HG03025 (cell line): Measurements from ENCODE around the gene KRT77.
"Not testable (repeated sequence)": the region's sequence is repeated elsewhere in the genome, so short reads cannot be mapped to it uniquely, and the experiment has no call there.

Experiments
- ATAC-seq: cut with Tn5 transposase; IDR thresholded peaks from one replicate; pipeline ENCODE4 v1.9.1; 2021; ENCODE audit warnings: mild to moderate bottlenecking, moderate library complexity; ENCODE audit not compliant: unreplicated experiment, low FRiP score

Gene KRT77

DNA sequence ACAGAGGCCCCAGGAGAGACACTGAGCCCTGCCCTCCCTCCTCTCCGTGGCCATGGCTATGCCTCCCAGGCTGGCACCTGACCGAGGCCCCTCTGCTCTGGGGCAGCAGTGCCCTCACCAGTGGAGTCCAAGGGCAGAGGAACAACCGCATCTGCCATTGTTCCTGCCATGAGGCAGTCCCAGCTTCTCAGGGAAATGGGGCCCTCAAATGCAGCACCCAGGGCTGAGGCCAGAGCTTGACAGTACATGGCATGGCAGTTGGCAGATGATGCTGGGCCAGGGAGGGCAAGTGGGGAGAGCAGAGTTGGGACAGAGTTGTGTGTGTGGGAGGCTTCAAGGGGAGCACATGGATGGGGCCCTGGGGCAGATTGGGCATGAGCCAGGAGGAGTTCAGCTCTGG, 21.1 kb upstream of the KRT77 start:
- ATAC-seq, result no peak

- no peak for ATAC-seq
Observed at GRCh38 chr12:52722680-52723079, 19.4 kb upstream of the KRT77 start.

GRCh38 chr12:52721838-52722470, 18.6 kb upstream of the KRT77 start:
- no peak for ATAC-seq

GRCh38 chr12:52720365-52720886, 17.1 kb upstream of the KRT77 start:
- no peak for ATAC-seq

- ATAC-seq, result no peak
Observed at GRCh38 chr12:52716061-52716460, 12.7 kb upstream of the KRT77 start.

DNA sequence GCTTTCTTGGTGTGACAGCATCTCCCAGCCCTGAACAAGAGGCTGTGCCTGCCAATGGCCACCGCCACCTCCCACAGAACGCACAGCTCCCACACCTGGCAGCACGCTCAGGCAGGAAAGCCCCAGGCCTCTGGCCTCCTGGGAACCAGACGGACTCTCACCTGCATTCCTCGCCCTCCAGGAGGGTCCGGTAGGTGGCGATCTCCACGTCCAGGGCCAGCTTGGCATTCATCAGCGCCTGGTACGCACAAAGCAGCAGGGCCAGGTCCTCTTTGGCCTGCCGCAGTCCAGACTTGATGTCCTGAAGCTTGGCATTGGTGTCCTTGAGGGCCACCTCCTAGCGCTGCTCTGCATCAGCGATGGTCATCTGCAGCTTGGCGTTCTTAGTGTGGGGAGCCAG, 12.1 kb upstream of the KRT77 start:
- ATAC-seq, result no peak

- ATAC-seq, result no peak
Observed at GRCh38 chr12:52714887-52715281, 11.6 kb upstream of the KRT77 start.

GRCh38 chr12:52713960-52714886, 10.9 kb upstream of the KRT77 start:
- no peak for ATAC-seq

GRCh38 chr12:52712122-52712521, 8.8 kb upstream of the KRT77 start:
- ATAC-seq, result not testable (repeated sequence)

- ATAC-seq, result no peak
Observed at GRCh38 chr12:52710730-52711129, 7.4 kb upstream of the KRT77 start.

DNA sequence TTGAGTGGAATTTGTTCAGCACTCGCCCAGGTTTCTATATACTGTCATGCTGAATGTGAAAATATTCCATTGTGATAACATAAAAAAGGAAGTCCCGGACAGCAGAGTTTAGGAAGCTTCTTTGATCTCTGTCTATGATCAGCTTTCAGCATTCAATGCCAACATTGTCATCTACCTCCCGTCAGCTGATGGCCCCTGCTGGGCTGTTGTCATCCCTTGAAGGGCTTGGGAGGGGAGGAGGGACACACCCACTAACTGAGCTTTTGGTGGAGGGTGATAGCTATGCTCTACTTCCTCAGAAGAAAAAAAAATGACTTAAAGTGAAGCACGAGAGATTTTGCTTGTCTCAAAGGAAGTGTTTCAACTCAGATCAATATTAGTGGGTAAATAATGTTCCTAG, 4.7 kb upstream of the KRT77 start:
- ATAC-seq, result no peak

GRCh38 chr12:52704464-52704863, 1.1 kb upstream of the KRT77 start:
- no peak for ATAC-seq

GRCh38 chr12:52703878-52704277, 554 bp upstream of the KRT77 start:
- no peak for ATAC-seq

- no peak for ATAC-seq
Observed at GRCh38 chr12:52702338-52702737, 986 bp downstream of the KRT77 start.

DNA sequence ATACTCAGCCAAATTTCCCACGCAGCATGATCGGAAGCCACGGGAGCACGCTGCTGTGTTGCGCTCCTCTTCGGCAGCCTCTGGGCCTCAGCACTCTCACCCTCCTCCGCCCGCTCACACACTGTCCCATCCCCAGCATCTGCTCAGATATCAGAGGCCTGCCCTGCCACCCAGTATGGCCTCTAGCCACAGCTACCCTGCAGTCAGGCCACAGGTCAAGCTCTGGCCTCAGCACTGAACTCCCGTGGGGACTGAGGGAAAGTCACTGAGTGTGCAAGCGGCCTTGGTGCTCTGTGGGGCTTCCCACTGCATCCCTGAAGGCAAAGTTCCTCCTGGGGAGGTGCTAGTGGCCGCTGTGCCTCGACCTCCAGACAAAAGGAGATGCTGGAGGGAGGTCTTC, 2.0 kb downstream of the KRT77 start:
- ATAC-seq, result no peak

DNA sequence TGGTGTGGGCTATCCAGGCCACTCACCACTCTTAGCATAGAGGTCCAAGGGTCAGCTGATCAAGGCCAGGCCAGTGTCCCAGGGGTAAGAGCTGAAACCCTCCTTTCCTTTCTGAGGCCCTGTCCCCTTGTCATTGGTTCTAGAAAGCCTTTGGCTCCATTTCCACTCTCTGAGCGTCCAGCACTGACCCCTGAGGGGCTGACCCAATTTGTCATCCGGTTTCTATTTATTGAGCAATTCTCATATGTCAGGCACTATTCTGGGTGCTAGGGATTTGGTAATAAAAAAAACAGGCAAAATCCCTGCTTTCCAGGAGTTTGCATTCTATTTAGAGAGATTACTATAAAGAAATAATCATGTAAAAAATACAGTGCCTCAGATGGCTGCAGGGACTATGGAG, 3.4 kb downstream of the KRT77 start:
- no peak for ATAC-seq

- ATAC-seq, result no peak
Observed at GRCh38 chr12:52699373-52699772, 4.0 kb downstream of the KRT77 start.

DNA sequence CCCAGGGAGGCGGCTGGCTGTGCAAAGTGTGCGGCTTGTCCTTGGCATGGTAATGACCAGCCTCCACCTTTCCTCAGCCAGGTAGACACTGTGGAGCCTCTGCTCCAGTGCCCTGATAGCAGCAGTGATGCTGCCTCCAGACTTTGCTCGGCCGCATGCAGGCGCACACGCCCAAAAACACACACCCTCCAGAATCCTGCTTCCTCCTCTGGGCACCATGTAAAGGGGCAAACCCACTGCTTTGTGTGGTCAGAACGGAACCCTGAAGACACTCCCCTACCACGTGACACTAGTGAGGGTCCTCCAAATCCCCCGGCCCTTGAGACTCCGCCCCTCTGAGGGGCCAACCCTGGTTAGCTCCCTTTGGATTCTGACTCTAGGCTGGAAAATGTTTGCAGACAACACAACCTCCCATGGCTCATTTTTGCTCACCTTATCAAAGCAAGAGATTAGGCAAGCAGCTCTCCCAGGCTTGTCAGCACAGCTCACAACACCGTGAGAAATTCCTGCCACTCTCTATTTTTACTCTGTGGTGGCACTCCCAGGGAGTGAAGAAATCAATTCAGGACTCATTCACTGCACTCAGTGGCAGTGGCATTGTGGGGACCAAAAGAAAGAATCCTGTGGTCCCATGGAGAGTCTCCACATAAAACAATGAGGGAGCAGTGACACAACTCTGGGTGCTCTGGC, 4.5 kb downstream of the KRT77 start:
- ATAC-seq, result no peak

DNA sequence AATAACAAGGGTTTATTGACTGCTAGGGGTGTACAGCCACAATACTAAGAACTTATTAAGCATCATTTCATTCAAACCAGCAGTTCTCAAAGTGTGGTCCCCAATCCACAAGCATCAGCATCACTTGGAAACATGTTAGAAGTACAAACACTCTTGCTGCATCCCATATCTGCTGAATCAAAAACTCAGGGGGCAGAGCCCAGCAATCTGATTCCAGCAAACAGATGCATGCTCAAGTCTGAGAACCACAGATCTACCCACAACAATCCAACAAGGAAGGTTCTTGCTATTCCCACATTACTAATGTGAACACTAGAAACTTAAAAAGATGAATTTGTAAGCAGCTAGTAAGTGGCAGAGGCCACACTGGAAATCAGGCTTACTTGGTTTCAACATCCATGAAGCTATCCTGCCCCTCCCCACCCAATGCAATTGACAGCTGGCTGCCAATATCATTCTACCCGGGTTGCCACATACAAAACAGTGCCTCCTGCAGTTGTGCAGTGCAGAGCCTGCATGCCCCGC, 6.2 kb downstream of the KRT77 start:
- no peak for ATAC-seq

DNA sequence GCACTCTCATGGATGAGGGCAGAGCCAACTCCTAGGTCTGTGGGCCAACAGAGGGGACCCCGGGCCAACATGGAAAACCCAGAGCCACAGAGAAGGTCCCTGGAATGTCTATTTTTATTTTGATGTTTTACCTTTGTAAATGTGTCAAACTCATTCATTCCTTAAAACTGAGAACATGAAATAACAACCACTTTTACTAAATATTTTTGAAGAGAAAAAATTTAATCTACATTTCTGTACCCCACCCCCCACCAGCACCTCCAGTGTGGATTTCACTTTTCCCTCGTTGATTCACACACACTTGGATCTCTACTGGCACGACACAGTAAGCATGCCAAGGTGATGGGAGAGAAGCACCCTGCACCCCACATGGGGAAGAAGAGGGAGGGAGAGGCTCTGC, 6.7 kb downstream of the KRT77 start:
- no peak for ATAC-seq

DNA sequence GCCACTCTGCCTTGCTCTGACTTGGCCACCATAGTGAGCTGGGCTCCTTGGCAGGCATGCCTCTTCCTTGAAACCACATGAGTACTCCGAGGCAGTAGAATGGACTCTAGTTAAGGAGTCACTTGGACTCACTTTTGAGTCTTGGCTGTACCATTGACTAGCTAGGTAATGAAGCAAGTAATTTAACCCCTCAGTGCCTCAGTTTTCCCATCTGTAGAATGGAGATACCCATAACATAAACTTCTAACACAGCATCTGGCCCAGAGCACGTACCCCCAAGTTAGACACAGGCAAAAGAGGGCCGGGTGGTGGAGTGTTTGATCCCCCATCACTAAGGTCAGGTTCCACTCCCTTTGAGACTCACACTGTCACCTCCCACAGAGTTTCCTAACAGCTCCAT, 8.3 kb downstream of the KRT77 start:
- no peak for ATAC-seq
